ENCODE data around the gene PNPT1. TPM values are rescaled to one million over a fixed set of nuclear protein-coding genes. Genes with fewer than 3 reads are reported as not detected.

PNPT1 gene
- total and polyA plus RNA-seq, 2 of the 13 experiments (the other 11 are each of a cell fraction or from before 2014, with no cell fraction given): 23.4 to 61.0 TPM

DNA sequence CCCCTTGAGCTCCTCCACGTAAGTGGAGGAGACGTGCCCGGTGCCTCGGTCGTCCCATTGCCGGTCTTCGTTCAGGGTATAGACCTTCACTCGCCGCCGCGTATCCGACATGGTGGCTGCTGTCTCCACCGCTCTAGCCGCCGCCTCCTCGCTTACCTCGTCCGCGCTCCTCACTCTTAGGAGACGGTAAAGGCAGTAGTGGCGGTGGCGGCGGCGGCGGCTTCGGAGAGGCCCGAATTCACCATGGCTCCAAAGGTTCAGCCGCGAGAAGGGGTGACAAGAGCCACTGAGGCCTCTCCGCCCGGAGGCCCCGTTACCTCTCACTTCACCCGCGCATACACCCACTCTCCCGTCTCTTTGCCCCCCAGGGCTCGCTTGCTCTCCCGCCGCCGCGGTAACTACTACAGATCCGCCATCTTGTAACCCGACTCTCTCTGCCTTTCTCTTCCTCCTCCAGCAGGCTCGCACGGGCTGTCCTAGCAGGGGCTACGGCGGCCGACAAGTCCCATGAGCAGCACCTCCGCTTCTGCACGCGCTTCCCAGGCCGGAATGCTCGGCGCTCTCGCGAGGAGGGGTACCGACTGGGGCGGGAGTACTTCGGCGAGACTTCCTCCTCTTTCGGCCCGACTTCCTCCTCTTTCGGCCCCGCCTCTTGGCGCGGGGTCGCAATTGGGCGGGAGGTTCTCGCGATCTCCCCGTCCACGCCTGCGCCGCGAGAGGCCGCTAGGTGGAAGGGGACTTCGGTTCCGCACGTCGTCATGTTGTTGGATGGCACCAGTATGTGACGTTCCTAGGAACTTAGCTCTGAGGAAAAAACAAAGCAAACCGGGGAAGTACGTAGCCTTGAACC is 76.2 kb downstream of the PNPT1 start, which contains the start of gene PPP4R3B (continued):
- TF ChIP-seq SP1 (IDR thresholded peaks at IDR 0.05) (peak; percentile 98), SP1 (CRISPR knock-in tag; IDR thresholded peaks at IDR 0.05) (peak; percentile 90), ZNF557 (CRISPR knock-in tag; IDR thresholded peaks at IDR 0.05) (peak; percentile 71; the same call in 1 of the 2 replicates), ISX (CRISPR knock-in tag; conservative IDR thresholded peaks at IDR 0.05) (no peak; the same call in 1 of the 2 replicates), PHF20 (CRISPR knock-in tag; IDR thresholded peaks at IDR 0.05) (peak; percentile 97), ZNF747 (CRISPR knock-in tag; IDR thresholded peaks at IDR 0.05; ENCODE audit: borderline replicate concordance) (peak; percentile 100), HDAC2 (CRISPR knock-in tag; IDR thresholded peaks at IDR 0.05) (peak; percentile 88), GATAD1 (CRISPR knock-in tag; IDR thresholded peaks at IDR 0.05) (peak; percentile 98), FOXP1 (IDR thresholded peaks at IDR 0.05) (no peak), FOXP1 (CRISPR knock-in tag; IDR thresholded peaks at IDR 0.05) (peak; percentile 44; the same call in 1 of the 2 replicates), HOXA7 (CRISPR knock-in tag; IDR thresholded peaks at IDR 0.05) (no peak; the same call in 1 of the 2 replicates), MIXL1 (CRISPR knock-in tag; IDR thresholded peaks at IDR 0.05) (peak; percentile 83), SP5 (CRISPR knock-in tag; IDR thresholded peaks at IDR 0.05; ENCODE audit: borderline replicate concordance, low read depth) (peak; percentile 54; the same call in 1 of the 2 replicates), ZNF891 (CRISPR knock-in tag; IDR thresholded peaks at IDR 0.05) (no peak; the same call in none of the 2 replicates)
- TF ChIP-seq, protein P1, sequence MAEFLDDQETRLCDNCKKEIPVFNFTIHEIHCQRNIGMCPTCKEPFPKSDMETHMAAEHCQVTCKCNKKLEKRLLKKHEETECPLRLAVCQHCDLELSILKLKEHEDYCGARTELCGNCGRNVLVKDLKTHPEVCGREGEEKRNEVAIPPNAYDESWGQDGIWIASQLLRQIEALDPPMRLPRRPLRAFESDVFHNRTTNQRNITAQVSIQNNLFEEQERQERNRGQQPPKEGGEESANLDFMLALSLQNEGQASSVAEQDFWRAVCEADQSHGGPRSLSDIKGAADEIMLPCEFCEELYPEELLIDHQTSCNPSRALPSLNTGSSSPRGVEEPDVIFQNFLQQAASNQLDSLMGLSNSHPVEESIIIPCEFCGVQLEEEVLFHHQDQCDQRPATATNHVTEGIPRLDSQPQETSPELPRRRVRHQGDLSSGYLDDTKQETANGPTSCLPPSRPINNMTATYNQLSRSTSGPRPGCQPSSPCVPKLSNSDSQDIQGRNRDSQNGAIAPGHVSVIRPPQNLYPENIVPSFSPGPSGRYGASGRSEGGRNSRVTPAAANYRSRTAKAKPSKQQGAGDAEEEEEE (CRISPR knock-in tag; IDR thresholded peaks at IDR 0.05; ENCODE audit: borderline replicate concordance): no peak; the same call in none of the 2 replicates
- TF ChIP-seq, protein P2, sequence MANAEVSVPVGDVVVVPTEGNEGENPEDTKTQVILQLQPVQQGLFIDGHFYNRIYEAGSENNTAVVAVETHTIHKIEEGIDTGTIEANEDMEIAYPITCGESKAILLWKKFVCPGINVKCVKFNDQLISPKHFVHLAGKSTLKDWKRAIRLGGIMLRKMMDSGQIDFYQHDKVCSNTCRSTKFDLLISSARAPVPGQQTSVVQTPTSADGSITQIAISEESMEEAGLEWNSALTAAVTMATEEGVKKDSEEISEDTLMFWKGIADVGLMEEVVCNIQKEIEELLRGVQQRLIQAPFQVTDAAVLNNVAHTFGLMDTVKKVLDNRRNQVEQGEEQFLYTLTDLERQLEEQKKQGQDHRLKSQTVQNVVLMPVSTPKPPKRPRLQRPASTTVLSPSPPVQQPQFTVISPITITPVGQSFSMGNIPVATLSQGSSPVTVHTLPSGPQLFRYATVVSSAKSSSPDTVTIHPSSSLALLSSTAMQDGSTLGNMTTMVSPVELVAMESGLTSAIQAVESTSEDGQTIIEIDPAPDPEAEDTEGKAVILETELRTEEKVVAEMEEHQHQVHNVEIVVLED (CRISPR knock-in tag; IDR thresholded peaks at IDR 0.05; ENCODE audit: borderline replicate concordance): peak; percentile 96
- TF ChIP-seq, protein P3, sequence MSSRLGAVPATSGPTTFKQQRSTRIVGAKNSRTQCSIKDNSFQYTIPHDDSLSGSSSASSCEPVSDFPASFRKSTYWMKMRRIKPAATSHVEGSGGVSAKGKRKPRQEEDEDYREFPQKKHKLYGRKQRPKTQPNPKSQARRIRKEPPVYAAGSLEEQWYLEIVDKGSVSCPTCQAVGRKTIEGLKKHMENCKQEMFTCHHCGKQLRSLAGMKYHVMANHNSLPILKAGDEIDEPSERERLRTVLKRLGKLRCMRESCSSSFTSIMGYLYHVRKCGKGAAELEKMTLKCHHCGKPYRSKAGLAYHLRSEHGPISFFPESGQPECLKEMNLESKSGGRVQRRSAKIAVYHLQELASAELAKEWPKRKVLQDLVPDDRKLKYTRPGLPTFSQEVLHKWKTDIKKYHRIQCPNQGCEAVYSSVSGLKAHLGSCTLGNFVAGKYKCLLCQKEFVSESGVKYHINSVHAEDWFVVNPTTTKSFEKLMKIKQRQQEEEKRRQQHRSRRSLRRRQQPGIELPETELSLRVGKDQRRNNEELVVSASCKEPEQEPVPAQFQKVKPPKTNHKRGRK (CRISPR knock-in tag; IDR thresholded peaks at IDR 0.05): 0 out of 2 replicates have a peak, but pooled peaks have one; percentile 82
- TF ChIP-seq, protein P4, sequence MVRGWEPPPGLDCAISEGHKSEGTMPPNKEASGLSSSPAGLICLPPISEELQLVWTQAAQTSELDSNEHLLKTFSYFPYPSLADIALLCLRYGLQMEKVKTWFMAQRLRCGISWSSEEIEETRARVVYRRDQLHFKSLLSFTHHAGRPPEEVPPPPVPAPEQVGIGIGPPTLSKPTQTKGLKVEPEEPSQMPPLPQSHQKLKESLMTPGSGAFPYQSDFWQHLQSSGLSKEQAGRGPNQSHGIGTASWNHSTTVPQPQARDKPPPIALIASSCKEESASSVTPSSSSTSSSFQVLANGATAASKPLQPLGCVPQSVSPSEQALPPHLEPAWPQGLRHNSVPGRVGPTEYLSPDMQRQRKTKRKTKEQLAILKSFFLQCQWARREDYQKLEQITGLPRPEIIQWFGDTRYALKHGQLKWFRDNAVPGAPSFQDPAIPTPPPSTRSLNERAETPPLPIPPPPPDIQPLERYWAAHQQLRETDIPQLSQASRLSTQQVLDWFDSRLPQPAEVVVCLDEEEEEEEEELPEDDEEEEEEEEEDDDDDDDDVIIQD (CRISPR knock-in tag; IDR thresholded peaks at IDR 0.05; ENCODE audit: low read depth): peak; percentile 94
- TF ChIP-seq, protein P5, sequence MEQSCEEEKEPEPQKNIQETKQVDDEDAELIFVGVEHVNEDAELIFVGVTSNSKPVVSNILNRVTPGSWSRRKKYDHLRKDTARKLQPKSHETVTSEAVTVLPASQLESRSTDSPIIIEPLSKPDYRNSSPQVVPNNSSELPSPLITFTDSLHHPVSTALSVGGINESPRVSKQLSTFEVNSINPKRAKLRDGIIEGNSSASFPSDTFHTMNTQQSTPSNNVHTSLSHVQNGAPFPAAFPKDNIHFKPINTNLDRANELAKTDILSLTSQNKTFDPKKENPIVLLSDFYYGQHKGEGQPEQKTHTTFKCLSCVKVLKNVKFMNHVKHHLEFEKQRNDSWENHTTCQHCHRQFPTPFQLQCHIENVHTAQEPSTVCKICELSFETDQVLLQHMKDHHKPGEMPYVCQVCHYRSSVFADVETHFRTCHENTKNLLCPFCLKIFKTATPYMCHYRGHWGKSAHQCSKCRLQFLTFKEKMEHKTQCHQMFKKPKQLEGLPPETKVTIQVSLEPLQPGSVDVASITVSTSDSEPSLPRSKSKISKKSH (CRISPR knock-in tag; IDR thresholded peaks at IDR 0.05; ENCODE audit: borderline replicate concordance): 0 out of 2 replicates have a peak, but pooled peaks have one; percentile 51
- TF ChIP-seq, protein P6, sequence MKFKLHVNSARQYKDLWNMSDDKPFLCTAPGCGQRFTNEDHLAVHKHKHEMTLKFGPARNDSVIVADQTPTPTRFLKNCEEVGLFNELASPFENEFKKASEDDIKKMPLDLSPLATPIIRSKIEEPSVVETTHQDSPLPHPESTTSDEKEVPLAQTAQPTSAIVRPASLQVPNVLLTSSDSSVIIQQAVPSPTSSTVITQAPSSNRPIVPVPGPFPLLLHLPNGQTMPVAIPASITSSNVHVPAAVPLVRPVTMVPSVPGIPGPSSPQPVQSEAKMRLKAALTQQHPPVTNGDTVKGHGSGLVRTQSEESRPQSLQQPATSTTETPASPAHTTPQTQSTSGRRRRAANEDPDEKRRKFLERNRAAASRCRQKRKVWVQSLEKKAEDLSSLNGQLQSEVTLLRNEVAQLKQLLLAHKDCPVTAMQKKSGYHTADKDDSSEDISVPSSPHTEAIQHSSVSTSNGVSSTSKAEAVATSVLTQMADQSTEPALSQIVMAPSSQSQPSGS (CRISPR knock-in tag; IDR thresholded peaks at IDR 0.05): peak; percentile 94
